ENCODE data around the gene SYT3. TPM values are rescaled to one million over a fixed set of nuclear protein-coding genes. Genes with fewer than 3 reads are reported as not detected.
"Not testable (repeated sequence)": the region's sequence is repeated elsewhere in the genome, so short reads cannot be mapped to it uniquely, and the experiment has no call there.

The SYT3 gene
- total and polyA plus RNA-seq, 2 of the 13 experiments (the other 11 are each of a cell fraction or from before 2014, with no cell fraction given): not detected

DNA sequence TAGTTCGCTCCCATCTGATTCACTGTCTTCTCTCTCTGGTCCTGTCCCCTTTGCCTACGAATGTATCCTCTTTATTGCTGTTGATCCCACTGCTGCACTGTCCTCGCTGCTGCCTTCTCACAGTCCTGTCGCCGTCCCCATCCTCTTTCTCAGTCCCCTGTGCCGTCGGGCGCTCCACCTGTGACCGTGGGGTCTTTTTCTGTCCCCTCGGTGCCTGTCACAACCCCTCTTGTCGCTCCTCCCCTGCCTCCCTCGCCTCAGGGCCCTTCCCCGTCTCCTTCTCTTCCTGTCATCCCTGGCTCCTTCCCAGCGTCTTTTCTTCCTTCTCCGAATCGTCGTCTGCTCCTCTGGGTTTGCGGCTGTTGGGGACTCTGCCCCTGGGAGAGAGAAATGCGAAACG is 32.3 kb downstream of the SYT3 start:
- Histone ChIP-seq H3K79me2 (ENCODE audit: insufficient read depth, low read length) (no peaks in the 10 kb centered on the region), H3K27ac (ENCODE audit: extremely low read length, insufficient read depth, low read length) (no peak overlapping the region), H3K9ac (ENCODE audit: insufficient read depth, low read depth, low read length) (no peak overlapping the region), H2AFZ (ENCODE audit: low read length) (no peak overlapping the region), H3K4me1 (ENCODE audit: insufficient read depth, low read length) (no peaks in the 10 kb centered on the region), H3K9me3 (ENCODE audit: low read length) (no peaks in the 10 kb centered on the region), H3K27me3 (ENCODE audit: control insufficient read depth in 1 of 2, insufficient read depth in 2 of 2, low read length in 2 of 2) (peaks cover 0 to 1% of the 10 kb centered on the region in 2 experiments; a peak in 1 of 5 replicates), H3K4me2 (ENCODE audit: low read depth, low read length) (no peak overlapping the region), H3K36me3 (replicated peaks in 1 of 2; ENCODE audit: control insufficient read depth in 1 of 2, insufficient read depth in 2 of 2, low read length in 2 of 2) (no peaks in the 10 kb centered on the region), H3K4me3 (replicated peaks in 1 of 3; ENCODE audit: insufficient read depth in 1 of 3, low read depth in 2 of 3, low read length in 3 of 3) (no peak overlapping the region), H4K20me1 (ENCODE audit: insufficient read depth, low read length) (no peaks in the 10 kb centered on the region)
- 47% methylated on average over 20 of the region's 20 CpGs for WGBS (ENCODE audit: low lambda C conversion rate)
- no TSS peak for BruUV-seq (replicated peaks)
- DNase-seq (ENCODE audit: low spot score) (no peak), FAIRE-seq (no peak), ATAC-seq (no peak)
- POLR2A ChIA-PET: no interaction called here
- CTCF ChIA-PET (ENCODE audit: low intra/inter-chr PET ratio, low total read pairs): no interaction called here
- in situ Hi-C loops (cut with HindIII; ENCODE audit: extremely low pct_ligation_motif_present, low pct_unique_long_range_greater_than_20kb): loop anchor here (10.0 kb wide), 1 partner anchor 177 kb away; no protein-coding TSS in a partner anchor
- intact Hi-C loops (cut with micrococcal nuclease; ENCODE audit: unreplicated experiment): no loop called here
- TF ChIP-seq ZBTB4 (CRISPR knock-in tag; IDR thresholded peaks at IDR 0.05; ENCODE audit: borderline replicate concordance) (no peak), SP2 (CRISPR knock-in tag; IDR thresholded peaks at IDR 0.05) (no peak), TCF7L2 (IDR thresholded peaks at IDR 0.05; ENCODE audit: low read depth, low read length) (no peak)
- TF ChIP-seq, protein P1, sequence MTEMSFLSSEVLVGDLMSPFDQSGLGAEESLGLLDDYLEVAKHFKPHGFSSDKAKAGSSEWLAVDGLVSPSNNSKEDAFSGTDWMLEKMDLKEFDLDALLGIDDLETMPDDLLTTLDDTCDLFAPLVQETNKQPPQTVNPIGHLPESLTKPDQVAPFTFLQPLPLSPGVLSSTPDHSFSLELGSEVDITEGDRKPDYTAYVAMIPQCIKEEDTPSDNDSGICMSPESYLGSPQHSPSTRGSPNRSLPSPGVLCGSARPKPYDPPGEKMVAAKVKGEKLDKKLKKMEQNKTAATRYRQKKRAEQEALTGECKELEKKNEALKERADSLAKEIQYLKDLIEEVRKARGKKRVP (CRISPR knock-in tag; IDR thresholded peaks at IDR 0.05): no peak

DNA sequence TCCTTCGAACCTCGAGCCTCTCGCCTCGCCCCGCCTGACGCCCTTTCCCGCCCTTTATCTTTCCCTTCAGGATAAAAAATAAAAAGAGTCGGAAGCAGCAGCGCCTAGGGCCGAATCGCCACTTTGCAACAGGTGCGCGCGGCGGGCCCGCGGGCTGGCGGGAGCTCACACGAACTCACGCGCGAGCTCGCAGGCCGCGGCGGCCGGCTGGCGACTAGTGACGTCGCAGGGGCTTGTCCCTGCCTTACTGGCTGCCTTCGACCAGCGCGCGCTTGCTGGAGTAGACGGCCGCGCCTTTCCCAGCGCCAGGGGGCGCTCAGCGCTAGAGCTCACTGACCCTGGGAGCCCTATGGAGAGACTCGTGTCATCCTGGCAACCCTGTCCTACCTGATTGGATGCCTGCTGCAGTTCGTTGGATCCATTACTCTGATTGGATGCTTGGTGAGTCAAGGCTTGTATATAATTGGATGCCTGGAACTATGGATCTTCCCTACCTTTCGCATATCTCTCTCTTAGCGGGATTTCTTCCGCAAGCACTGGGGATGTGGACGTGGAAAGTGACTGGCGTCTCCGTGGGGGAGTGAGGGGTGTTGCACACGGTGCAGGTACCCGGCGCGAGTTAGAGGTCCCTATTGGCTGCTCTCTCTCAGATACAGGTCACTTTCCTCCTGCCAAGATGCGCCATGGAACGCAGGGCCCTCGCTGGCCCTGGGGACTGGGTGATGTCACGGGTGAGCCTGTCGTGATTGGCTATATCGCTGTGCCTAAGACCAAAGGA is 33.4 kb downstream of the SYT3 start:
- in situ Hi-C loops (cut with HindIII; ENCODE audit: extremely low pct_ligation_motif_present, low pct_unique_long_range_greater_than_20kb): loop anchor here (10.0 kb wide), 1 partner anchor 179 kb away; no protein-coding TSS in a partner anchor
- H3K4me2 ChIP-seq (ENCODE audit: low read depth, low read length); CTCF ChIA-PET (ENCODE audit: low intra/inter-chr PET ratio, low total read pairs); H3K9me3 ChIP-seq (ENCODE audit: low read length); POLR2A ChIA-PET; H3K27ac ChIP-seq (ENCODE audit: extremely low read length, insufficient read depth, low read length); BruUV-seq (replicated peaks); intact Hi-C loops (cut with micrococcal nuclease; ENCODE audit: unreplicated experiment); FAIRE-seq; H2AFZ ChIP-seq (ENCODE audit: low read length); H3K4me1 ChIP-seq (ENCODE audit: insufficient read depth, low read length); H4K20me1 ChIP-seq (ENCODE audit: insufficient read depth, low read length); H3K4me3 ChIP-seq (replicated peaks in 1 of 3; ENCODE audit: insufficient read depth in 1 of 3, low read depth in 2 of 3, low read length in 3 of 3); H3K79me2 ChIP-seq (ENCODE audit: insufficient read depth, low read length); H3K9ac ChIP-seq (ENCODE audit: insufficient read depth, low read depth, low read length); H3K36me3 ChIP-seq (replicated peaks in 1 of 2; ENCODE audit: control insufficient read depth in 1 of 2, insufficient read depth in 2 of 2, low read length in 2 of 2): not testable (repeated sequence)
- ATAC-seq (peak; percentile 68), DNase-seq (ENCODE audit: low spot score) (peak; percentile 8)
- peaks cover 1 to 11% of the 10 kb centered on the region in 2 experiments; a peak in 2 of 5 replicates for H3K27me3 ChIP-seq (ENCODE audit: control insufficient read depth in 1 of 2, insufficient read depth in 2 of 2, low read length in 2 of 2)
- WGBS (ENCODE audit: low lambda C conversion rate): 82% methylated on average over 46 of the region's 58 CpGs

Measured in HepG2 (cell line).